ENCODE results near the gene C16orf95.
"Not testable (repeated sequence)": the region's sequence is repeated elsewhere in the genome, so short reads cannot be mapped to it uniquely, and the experiment has no call there.

C16orf95 gene

DNA sequence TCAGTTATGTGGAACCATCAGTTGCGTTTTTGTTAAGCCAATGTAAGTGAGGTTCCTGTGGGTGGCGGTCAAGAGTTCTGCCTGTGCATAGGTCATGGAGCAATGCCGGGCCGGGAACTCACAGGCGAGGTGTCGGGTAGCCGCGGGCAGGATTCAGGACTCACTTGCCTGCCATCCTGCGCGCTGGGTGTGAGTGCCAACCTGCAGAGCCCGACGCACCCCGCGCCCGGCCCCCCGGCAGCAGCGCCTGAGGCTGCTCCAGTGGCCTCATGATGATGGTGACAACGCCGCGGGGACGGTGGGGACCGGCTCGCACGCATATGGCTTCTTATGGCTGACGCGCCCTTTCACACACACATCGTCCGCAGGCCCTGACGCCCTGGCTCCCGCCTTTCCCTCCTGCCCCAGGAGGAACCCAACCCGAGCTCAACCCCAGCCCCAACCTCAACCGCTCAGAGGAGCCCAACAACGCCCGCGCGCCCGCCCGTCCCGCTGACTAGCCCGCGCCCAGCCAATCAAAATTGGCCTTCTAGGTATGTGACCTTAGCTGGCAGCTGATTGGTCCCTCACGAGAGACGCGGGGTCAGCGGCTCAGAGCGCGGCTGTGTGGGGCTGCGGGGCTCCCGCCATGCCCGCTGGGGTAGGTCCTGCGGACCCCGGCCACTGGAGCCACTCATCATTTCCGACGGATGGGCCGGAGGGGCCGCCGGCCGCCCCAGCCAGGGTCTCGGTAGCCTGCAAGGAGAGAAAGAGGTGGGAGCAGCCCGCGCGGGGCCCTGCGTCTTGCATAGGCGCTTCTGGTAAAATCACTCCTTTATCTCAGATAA is at the start of gene C16orf95:
Gene C16orf95, minus strand, starts transcription at position 470 of the 827 bp plus-strand sequence. Its CDS starts 150 bp downstream, at position 320.
- H3K27ac ChIP-seq, result peak within 1 kb of the TSS; percentile 87
- peak; percentile 83 for TF ChIP-seq CTCF (IDR thresholded peaks at IDR 0.05)
- TF ChIP-seq ZFX (IDR thresholded peaks at IDR 0.05; ENCODE audit: borderline replicate concordance), result no peak

GRCh38 chr16:87366930-87367329 is 49.7 kb upstream of the C16orf95 start:
- TF ChIP-seq ZFX (IDR thresholded peaks at IDR 0.05; ENCODE audit: borderline replicate concordance), result no peak
- TF ChIP-seq CTCF (IDR thresholded peaks at IDR 0.05), result no peak
- no peak overlapping the region for H3K27ac ChIP-seq

GRCh38 chr16:87366288-87366687 is 49.1 kb upstream of the C16orf95 start:
- H3K27ac ChIP-seq, result no peak overlapping the region
- TF ChIP-seq CTCF (IDR thresholded peaks at IDR 0.05), result no peak
- no peak for TF ChIP-seq ZFX (IDR thresholded peaks at IDR 0.05; ENCODE audit: borderline replicate concordance)

GRCh38 chr16:87365021-87365713 is 48.0 kb upstream of the C16orf95 start:
- H3K27ac ChIP-seq, result no peak overlapping the region
- TF ChIP-seq CTCF (IDR thresholded peaks at IDR 0.05) (no peak), ZFX (IDR thresholded peaks at IDR 0.05; ENCODE audit: borderline replicate concordance) (no peak)

GRCh38 chr16:87363771-87364455 is 46.7 kb upstream of the C16orf95 start:
- H3K27ac ChIP-seq, result no peak overlapping the region
- TF ChIP-seq CTCF (IDR thresholded peaks at IDR 0.05), result no peak
- TF ChIP-seq ZFX (IDR thresholded peaks at IDR 0.05; ENCODE audit: borderline replicate concordance), result no peak

DNA sequence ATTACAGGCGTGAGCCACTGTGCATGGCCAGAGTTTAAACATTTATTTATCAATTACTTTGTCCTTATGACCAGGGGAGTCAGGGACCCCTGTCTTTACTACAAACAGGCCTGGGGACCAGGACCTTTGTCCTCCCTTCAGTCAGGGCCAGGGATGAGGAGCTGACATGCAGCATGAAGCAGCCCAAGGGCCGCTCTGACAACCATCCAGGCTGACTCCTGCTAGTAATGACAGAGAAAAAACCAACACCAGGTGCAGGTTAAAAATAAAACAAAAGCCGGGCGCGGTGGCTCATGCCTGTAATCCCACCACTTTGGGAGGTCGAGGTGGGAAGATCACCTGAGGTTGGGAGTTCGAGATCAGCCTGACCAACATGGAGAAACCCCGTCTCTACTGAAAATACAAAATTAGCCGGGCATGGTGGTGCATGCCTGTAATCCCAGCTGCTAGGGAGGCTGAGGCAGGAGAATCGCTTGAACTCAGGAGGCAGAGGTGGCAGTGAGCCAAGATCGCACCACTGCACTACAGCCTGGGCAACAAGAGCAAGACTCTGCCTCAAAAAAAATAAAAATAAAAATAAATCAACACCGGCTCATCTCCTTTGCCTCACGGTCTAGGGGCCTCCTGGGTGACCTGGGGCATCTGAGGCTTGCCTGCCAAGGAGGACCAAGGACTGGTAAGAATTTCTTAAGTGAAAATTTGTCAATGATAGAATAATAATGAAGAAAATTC is 45.8 kb upstream of the C16orf95 start:
- H3K27ac ChIP-seq, result not testable (repeated sequence)

DNA sequence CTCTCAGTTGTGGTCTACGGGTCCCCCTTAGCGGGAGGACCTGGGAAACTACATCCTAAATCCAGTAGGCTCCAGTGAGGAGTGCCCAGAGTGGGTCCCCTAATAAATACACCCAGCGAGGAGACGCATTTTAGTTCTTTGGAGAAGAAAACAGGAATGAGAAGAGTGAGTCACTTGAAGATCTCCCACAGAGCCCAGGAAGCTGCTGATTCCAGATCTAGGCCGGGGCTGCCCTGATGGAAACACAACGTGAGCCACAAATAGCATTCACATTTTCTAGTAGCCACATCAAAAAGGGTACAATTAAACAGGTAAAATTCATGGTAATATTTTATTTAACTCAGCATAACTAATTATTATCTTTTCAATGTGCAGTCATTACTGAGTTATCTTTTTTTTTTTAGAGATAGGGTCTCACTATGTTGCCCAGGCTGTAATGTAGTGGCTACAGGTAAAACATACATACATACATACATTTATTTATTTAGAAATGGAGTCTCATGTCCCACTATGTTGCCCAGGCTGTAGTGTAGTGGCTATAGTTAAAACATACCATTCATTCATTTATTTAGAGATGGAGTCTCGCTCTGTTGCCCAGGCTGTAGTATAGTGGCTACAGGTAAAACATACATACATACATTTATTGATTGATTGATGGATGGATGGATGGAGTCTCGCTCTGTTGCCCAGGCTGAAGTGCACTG is 44.9 kb upstream of the C16orf95 start:
- no peak for TF ChIP-seq CTCF (IDR thresholded peaks at IDR 0.05)
- no peak for TF ChIP-seq ZFX (IDR thresholded peaks at IDR 0.05; ENCODE audit: borderline replicate concordance)
- no peak overlapping the region for H3K27ac ChIP-seq
